CD14-positive monocyte (primary cell): ENCODE measurements around the gene ARMC5. TPM values are rescaled to one million over a fixed set of nuclear protein-coding genes. Genes with fewer than 3 reads are reported as not detected.

Experiments
- DNase-seq, 3 donors: peaks; one replicate each; pipeline ENCODE4 v3.0.0-alpha.2; 2011 to 2022
- H2AFZ ChIP-seq: 2 replicates; pipeline ENCODE4 v1.6.0; 2012; ENCODE audit warnings: mild to moderate bottlenecking, low read depth, low read length, inconsistent platforms; ENCODE audit not compliant: insufficient read depth, poor library complexity, severe bottlenecking
- H3K27ac ChIP-seq, 2 donors: 1 replicate in 1 of 2; 2 replicates in 1 of 2; pipeline ENCODE4 v1.5.1; 2012 to 2013; ENCODE audit warnings: low read length in 2 of 2, control low read depth in 1 of 2, inconsistent platforms in 1 of 2, low read depth in 1 of 2, mild to moderate bottlenecking in 1 of 2
- H3K27me3 ChIP-seq, 2 donors: one replicate each; pipeline versions ENCODE4 v1.6.0 to v1.6.1; 2011 to 2013; ENCODE audit warnings: low read length in 2 of 2; ENCODE audit not compliant: control insufficient read depth in 2 of 2, insufficient read depth in 2 of 2
- H3K36me3 ChIP-seq, 2 donors: replicated peaks in 1 of 2; 1 replicate in 1 of 2; 2 replicates in 1 of 2; pipeline versions ENCODE4 v1.5.1 to v1.6.1; 2012 to 2013; ENCODE audit warnings: low read length in 2 of 2, control low read depth in 1 of 2, inconsistent platforms in 1 of 2, mild to moderate bottlenecking in 1 of 2; ENCODE audit not compliant: insufficient read depth in 2 of 2, control insufficient read depth in 1 of 2
- H3K4me1 ChIP-seq, 2 donors: 1 replicate in 1 of 2; 2 replicates in 1 of 2; pipeline versions ENCODE4 v1.5.1 to v1.6.1; 2012 to 2013; ENCODE audit warnings: low read length in 2 of 2, control low read depth in 1 of 2, inconsistent platforms in 1 of 2, mild to moderate bottlenecking in 1 of 2, moderate library complexity in 1 of 2; ENCODE audit not compliant: insufficient read depth in 2 of 2, control insufficient read depth in 1 of 2
- H3K4me2 ChIP-seq: replicated peaks from 2 replicates; pipeline ENCODE3; 2012; ENCODE audit warnings: low read length, moderate library complexity, mild to moderate bottlenecking; ENCODE audit not compliant: poor library complexity, severe bottlenecking; ENCODE audit errors: extremely low read depth
- H3K4me3 ChIP-seq, 3 experiments: fragments of 200-600 bp in 1 of 3; sonication (generic) in 1 of 3; replicated peaks in 1 of 3; 1 replicate in 2 of 3; 2 replicates in 1 of 3; pipeline ENCODE4 v1.5.1; 2011 to 2013; ENCODE audit warnings: low read length in 3 of 3, mild to moderate bottlenecking in 3 of 3, control low read depth in 2 of 3, low read depth in 2 of 3, inconsistent platforms in 1 of 3, moderate library complexity in 1 of 3
- H3K79me2 ChIP-seq: 2 replicates; pipeline ENCODE4 v1.6.0; 2012; ENCODE audit warnings: mild to moderate bottlenecking, control low read depth, inconsistent platforms, low read length, moderate library complexity; ENCODE audit not compliant: insufficient read depth
- H3K9ac ChIP-seq: 2 replicates; pipeline ENCODE4 v1.6.0; 2017; ENCODE audit warnings: low read length, mild to moderate bottlenecking; ENCODE audit not compliant: insufficient read depth, poor library complexity, severe bottlenecking
- H3K9me3 ChIP-seq, 2 donors: replicated peaks in 1 of 2; 1 replicate in 1 of 2; 2 replicates in 1 of 2; pipeline versions ENCODE4 v1.5.1 to v1.6.1; 2012 to 2013; ENCODE audit warnings: low read length in 2 of 2, control low read depth in 1 of 2; ENCODE audit not compliant: control insufficient read depth in 1 of 2, insufficient read depth in 1 of 2
- H4K20me1 ChIP-seq: 2 replicates; pipeline ENCODE4 v1.6.0; 2012; ENCODE audit warnings: mild to moderate bottlenecking, low read length, control low read depth, moderate library complexity; ENCODE audit not compliant: insufficient read depth
- H3K27ac Mint-ChIP-seq, 7 donors: one replicate each; pipeline ENCODE4 v1.8.0; 2020; ENCODE audit warnings: mild to moderate bottlenecking in 7 of 7, mixed read lengths in 7 of 7, moderate library complexity in 6 of 7, inconsistent platforms in 2 of 7
- H3K27me3 Mint-ChIP-seq, 3 donors: one replicate each; pipeline ENCODE4 v1.8.0; 2021 to 2022; ENCODE audit warnings: low read depth in 3 of 3, mild to moderate bottlenecking in 3 of 3, mixed read lengths in 3 of 3, moderate library complexity in 3 of 3, inconsistent platforms in 1 of 3
- H3K36me3 Mint-ChIP-seq, 2 donors: one replicate each; pipeline ENCODE4 v1.8.0; 2020; ENCODE audit warnings: mixed read lengths in 2 of 2, inconsistent platforms in 1 of 2, mild to moderate bottlenecking in 1 of 2
- H3K4me1 Mint-ChIP-seq: one replicate; pipeline ENCODE4 v1.8.0; 2020; ENCODE audit warnings: mild to moderate bottlenecking, mixed read lengths
- H3K4me3 Mint-ChIP-seq, 2 donors: one replicate each; pipeline ENCODE4 v1.8.0; 2020; ENCODE audit warnings: mild to moderate bottlenecking in 2 of 2, mixed read lengths in 2 of 2, moderate library complexity in 1 of 2
- H3K9me3 Mint-ChIP-seq, 7 donors: one replicate each; pipeline ENCODE4 v1.8.0; 2020 to 2022; ENCODE audit warnings: mixed read lengths in 7 of 7, mild to moderate bottlenecking in 6 of 7, moderate library complexity in 6 of 7, inconsistent platforms in 2 of 7
- CTCF ChIP-seq: fragments of 200-600 bp; IDR thresholded peaks from one replicate; pipeline ENCODE4 v1.8.0; 2022; ENCODE audit warnings: antibody characterized with exemption, mild to moderate bottlenecking
- WGBS: methylation state at CpG from one replicate; pipeline ENCODE4 v1.1.5; 2013; ENCODE audit warnings: missing lambda C conversion rate; ENCODE audit not compliant: insufficient coverage; 5-methylcytosine and 5-hydroxymethylcytosine counted together
- intact Hi-C, 2 donors: fragments of 100-400 bp; cut with micrococcal nuclease; formaldehyde crosslinking; loops; one replicate each; pipeline versions ENCODE4 v1.15.0 to v1.15.1; 2023
- polyA minus RNA-seq: library from RNA; depleted of rRNA, polyadenylated mRNA; stranded (reverse); fragments of >200 nt; gene quantifications from 2 replicates; pipeline ENCODE4 v1.2.3, GENCODE V29; 2012
- polyA plus RNA-seq, 3 donors: library from polyadenylated mRNA; depleted of rRNA in 1 of 3; unstranded in 2 of 3; stranded (reverse) in 1 of 3; fragments of 300-500 nt in 2 of 3; fragments of >200 nt in 1 of 3; fragmentation: Illumina TruSeq in 2 of 3; gene quantifications; 1 replicate in 2 of 3; 2 replicates in 1 of 3; pipeline ENCODE4 v1.2.3, GENCODE V29; 2012 to 2021
- total RNA-seq, 12 experiments: library from RNA in 1 of 12; stranded (reverse) in 1 of 12; fragments of 120-200 nt in 1 of 12; gene quantifications; one replicate each; pipeline ENCODE4 v1.2.4 and lab custom pipeline; 2013 to 2026; ENCODE audit warnings: mixed read lengths in 6 of 12, inconsistent platforms in 1 of 12

ARMC5 gene
- total RNA-seq (2013), result 6.3 TPM
- polyA plus RNA-seq, result 1 to 10 TPM; 2.9 to 9.3 (median 4.2) TPM
- polyA minus RNA-seq, result 11.4 and 16.5 TPM in 2 replicates
- 12.4 to 22.4 (median 16.8) reads per million in 11 experiments for total RNA-seq (lab: John Stamatoyannopoulos, UW)

- Histone ChIP-seq H3K4me1 (peaks cover 56 to 60% of the 10 kb centered on the region in 2 donors), H4K20me1 (peaks cover 42% of the 10 kb centered on the region), H3K4me2 (peak within 1 kb of the TSS; percentile 93), H3K9me3 (no peaks in the 10 kb centered on the region), H3K27ac (peak within 1 kb of the TSS; percentile 95 to 96), H2AFZ (peak within 1 kb of the TSS; percentile 83), H3K4me3 (peak within 1 kb of the TSS; percentile 54 to 86 (median 86)), H3K36me3 (peaks cover 17 to 26% of the 10 kb centered on the region in 2 donors), H3K9ac (peak within 1 kb of the TSS; percentile 96), H3K27me3 (no peaks in the 10 kb centered on the region), H3K79me2 (peaks cover 54% of the 10 kb centered on the region)
- intact Hi-C loops, result loop anchor here (5.0 kb wide), 3 partner anchors 107 to 408 kb away; partner anchors contain the start of gene KAT8 (in 1 of the 2)
- peak; percentile 99 for DNase-seq
- no peaks in the 10 kb centered on the region for H3K9me3 Mint-ChIP-seq
- peak; percentile 68 for TF ChIP-seq CTCF
- peaks cover 0 to 6% (median 0%) of the 10 kb centered on the region in 3 donors for H3K27me3 Mint-ChIP-seq
- H3K27ac Mint-ChIP-seq, result peak within 1 kb of the TSS; percentile 94 to 97 (median 95)
- peak within 1 kb of the TSS; percentile 86 to 92 for H3K4me3 Mint-ChIP-seq
- under 1% methylated on average over 91 of the region's 91 CpGs for WGBS
- H3K4me1 Mint-ChIP-seq, result peaks cover 54% of the 10 kb centered on the region
- H3K36me3 Mint-ChIP-seq, result peaks cover 26 to 33% of the 10 kb centered on the region in 2 donors
Measured at GRCh38 chr16:31458844-31459686, at the start of gene ARMC5. Gene ARMC5 (plus strand): TSS chr16:31459501. CDS start chr16:31459525, 24 bp downstream.

GRCh38 chr16:31410082-31410481 lies 49.2 kb upstream of the ARMC5 start:
- H3K4me2 ChIP-seq, result no peak overlapping the region
- Mint-ChIP-seq H3K36me3 (no peaks in the 10 kb centered on the region), H3K27me3 (peaks cover 6 to 11% (median 7%) of the 10 kb centered on the region in 3 donors), H3K4me1 (no peaks in the 10 kb centered on the region), H3K9me3 (no peaks in the 10 kb centered on the region), H3K4me3 (no peak overlapping the region), H3K27ac (no peak overlapping the region)
- no peaks in the 10 kb centered on the region for H3K4me1 ChIP-seq
- DNase-seq, result no peak
- H4K20me1 ChIP-seq, result no peaks in the 10 kb centered on the region
- H3K36me3 ChIP-seq, result no peaks in the 10 kb centered on the region
- WGBS, result 92% methylated on average over 5 of the region's 9 CpGs
- no peaks in the 10 kb centered on the region for H3K79me2 ChIP-seq
- H3K27ac ChIP-seq, result no peak overlapping the region
- H3K27me3 ChIP-seq, result no peaks in the 10 kb centered on the region
- intact Hi-C loops, result no loop called here
- no peaks in the 10 kb centered on the region for H3K9me3 ChIP-seq
- no peak overlapping the region for H2AFZ ChIP-seq
- H3K9ac ChIP-seq, result no peak overlapping the region
- H3K4me3 ChIP-seq, result no peak overlapping the region
- no peak for TF ChIP-seq CTCF
